ENCODE data around the gene PITX2. TPM values are rescaled to one million over a fixed set of nuclear protein-coding genes. Genes with fewer than 3 reads are reported as not detected.

The PITX2 gene
- total RNA-seq, 1 experiment from 2014 or later: not detected

- Histone ChIP-seq H2AFZ (ENCODE audit: low read length) (no peak overlapping the region), H3K4me1 (ENCODE audit: low read length) (no peaks in the 10 kb centered on the region), H3K9me3 (ENCODE audit: low read length) (no peaks in the 10 kb centered on the region), H3K9me2 (replicated peaks; ENCODE audit: insufficient read depth, low read length) (no peaks in the 10 kb centered on the region), H3K27me3 (ENCODE audit: low read length) (no peaks in the 10 kb centered on the region), H3K4me2 (ENCODE audit: low read depth, low read length, poor library complexity, severe bottlenecking) (no peak overlapping the region), H3K36me3 (ENCODE audit: insufficient read depth, low read length) (no peaks in the 10 kb centered on the region), H3K27ac (ENCODE audit: low read length) (no peak overlapping the region), H3K4me3 (ENCODE audit: low read length) (no peak overlapping the region), H4K20me1 (ENCODE audit: insufficient read depth, low read depth, low read length) (no peaks in the 10 kb centered on the region), H3K9ac (ENCODE audit: low read length) (no peak overlapping the region), H3K79me2 (ENCODE audit: low read length) (no peaks in the 10 kb centered on the region)
- no peak for DNase-seq
These were observed 15.3 kb upstream of the PITX2 start for GRCh38 chr4:110638089-110638746.

GRCh38 chr4:110637408-110638088, 14.7 kb upstream of the PITX2 start:
- Histone ChIP-seq H4K20me1 (ENCODE audit: insufficient read depth, low read depth, low read length) (no peaks in the 10 kb centered on the region), H3K27ac (ENCODE audit: low read length) (no peak overlapping the region), H2AFZ (ENCODE audit: low read length) (no peak overlapping the region), H3K4me1 (ENCODE audit: low read length) (no peaks in the 10 kb centered on the region), H3K9me2 (replicated peaks; ENCODE audit: insufficient read depth, low read length) (no peaks in the 10 kb centered on the region), H3K36me3 (ENCODE audit: insufficient read depth, low read length) (no peaks in the 10 kb centered on the region), H3K9ac (ENCODE audit: low read length) (no peak overlapping the region), H3K4me2 (ENCODE audit: low read depth, low read length, poor library complexity, severe bottlenecking) (no peak overlapping the region), H3K79me2 (ENCODE audit: low read length) (no peaks in the 10 kb centered on the region), H3K27me3 (ENCODE audit: low read length) (no peaks in the 10 kb centered on the region), H3K9me3 (ENCODE audit: low read length) (no peaks in the 10 kb centered on the region), H3K4me3 (ENCODE audit: low read length) (no peak overlapping the region)
- DNase-seq: no peak

- H3K36me3 ChIP-seq (ENCODE audit: insufficient read depth, low read length): no peaks in the 10 kb centered on the region
- no peak overlapping the region for H2AFZ ChIP-seq (ENCODE audit: low read length)
- no peaks in the 10 kb centered on the region for H3K9me2 ChIP-seq (replicated peaks; ENCODE audit: insufficient read depth, low read length)
- H3K27me3 ChIP-seq (ENCODE audit: low read length): no peaks in the 10 kb centered on the region
- H3K4me2 ChIP-seq (ENCODE audit: low read depth, low read length, poor library complexity, severe bottlenecking): no peak overlapping the region
- H3K9me3 ChIP-seq (ENCODE audit: low read length): no peaks in the 10 kb centered on the region
- no peaks in the 10 kb centered on the region for H4K20me1 ChIP-seq (ENCODE audit: insufficient read depth, low read depth, low read length)
- no peaks in the 10 kb centered on the region for H3K4me1 ChIP-seq (ENCODE audit: low read length)
- no peaks in the 10 kb centered on the region for H3K79me2 ChIP-seq (ENCODE audit: low read length)
- H3K9ac ChIP-seq (ENCODE audit: low read length): no peak overlapping the region
- no peak overlapping the region for H3K4me3 ChIP-seq (ENCODE audit: low read length)
- H3K27ac ChIP-seq (ENCODE audit: low read length): no peak overlapping the region
- DNase-seq: no peak
These were observed 14.0 kb upstream of the PITX2 start for GRCh38 chr4:110636680-110637407.

GRCh38 chr4:110636171-110636679, 13.3 kb upstream of the PITX2 start:
- H3K4me2 ChIP-seq (ENCODE audit: low read depth, low read length, poor library complexity, severe bottlenecking): no peak overlapping the region

GRCh38 chr4:110635163-110635865, 12.4 kb upstream of the PITX2 start:
- Histone ChIP-seq H3K9ac (ENCODE audit: low read length) (no peak overlapping the region), H3K4me2 (ENCODE audit: low read depth, low read length, poor library complexity, severe bottlenecking) (no peak overlapping the region), H3K4me3 (ENCODE audit: low read length) (no peak overlapping the region), H3K9me2 (replicated peaks; ENCODE audit: insufficient read depth, low read length) (no peaks in the 10 kb centered on the region), H3K4me1 (ENCODE audit: low read length) (no peaks in the 10 kb centered on the region), H3K9me3 (ENCODE audit: low read length) (no peaks in the 10 kb centered on the region), H3K36me3 (ENCODE audit: insufficient read depth, low read length) (no peaks in the 10 kb centered on the region), H2AFZ (ENCODE audit: low read length) (no peak overlapping the region), H3K27ac (ENCODE audit: low read length) (no peak overlapping the region), H3K27me3 (ENCODE audit: low read length) (no peaks in the 10 kb centered on the region), H3K79me2 (ENCODE audit: low read length) (no peaks in the 10 kb centered on the region), H4K20me1 (ENCODE audit: insufficient read depth, low read depth, low read length) (no peaks in the 10 kb centered on the region)
- no peak for DNase-seq

More at GRCh38 chr4:110636171-110636679, 13.3 kb upstream of the PITX2 start:
- H3K9ac ChIP-seq (ENCODE audit: low read length): no peak overlapping the region
- H3K27ac ChIP-seq (ENCODE audit: low read length): no peak overlapping the region
- H3K27me3 ChIP-seq (ENCODE audit: low read length): no peaks in the 10 kb centered on the region
- H3K9me2 ChIP-seq (replicated peaks; ENCODE audit: insufficient read depth, low read length): no peaks in the 10 kb centered on the region
- H2AFZ ChIP-seq (ENCODE audit: low read length): no peak overlapping the region
- no peaks in the 10 kb centered on the region for H3K36me3 ChIP-seq (ENCODE audit: insufficient read depth, low read length)
- H3K4me1 ChIP-seq (ENCODE audit: low read length): no peaks in the 10 kb centered on the region
- no peaks in the 10 kb centered on the region for H3K9me3 ChIP-seq (ENCODE audit: low read length)
- no peaks in the 10 kb centered on the region for H4K20me1 ChIP-seq (ENCODE audit: insufficient read depth, low read depth, low read length)
- H3K79me2 ChIP-seq (ENCODE audit: low read length): no peaks in the 10 kb centered on the region
- H3K4me3 ChIP-seq (ENCODE audit: low read length): no peak overlapping the region
- DNase-seq: no peak

GRCh38 chr4:110634350-110635162, 11.7 kb upstream of the PITX2 start:
- Histone ChIP-seq H3K36me3 (ENCODE audit: insufficient read depth, low read length) (no peaks in the 10 kb centered on the region), H3K9ac (ENCODE audit: low read length) (no peak overlapping the region), H3K9me2 (replicated peaks; ENCODE audit: insufficient read depth, low read length) (no peaks in the 10 kb centered on the region), H3K27me3 (ENCODE audit: low read length) (no peaks in the 10 kb centered on the region), H3K79me2 (ENCODE audit: low read length) (no peaks in the 10 kb centered on the region), H4K20me1 (ENCODE audit: insufficient read depth, low read depth, low read length) (no peaks in the 10 kb centered on the region), H3K4me2 (ENCODE audit: low read depth, low read length, poor library complexity, severe bottlenecking) (no peak overlapping the region), H3K27ac (ENCODE audit: low read length) (no peak overlapping the region), H2AFZ (ENCODE audit: low read length) (no peak overlapping the region), H3K4me3 (ENCODE audit: low read length) (no peak overlapping the region), H3K9me3 (ENCODE audit: low read length) (no peaks in the 10 kb centered on the region), H3K4me1 (ENCODE audit: low read length) (no peaks in the 10 kb centered on the region)
- DNase-seq: no peak

GRCh38 chr4:110633358-110634341, 10.8 kb upstream of the PITX2 start:
- Histone ChIP-seq H3K9ac (ENCODE audit: low read length) (no peak overlapping the region), H4K20me1 (ENCODE audit: insufficient read depth, low read depth, low read length) (no peaks in the 10 kb centered on the region), H3K4me2 (ENCODE audit: low read depth, low read length, poor library complexity, severe bottlenecking) (no peak overlapping the region), H3K79me2 (ENCODE audit: low read length) (no peaks in the 10 kb centered on the region), H3K27me3 (ENCODE audit: low read length) (no peaks in the 10 kb centered on the region), H3K9me3 (ENCODE audit: low read length) (no peaks in the 10 kb centered on the region), H2AFZ (ENCODE audit: low read length) (no peak overlapping the region), H3K27ac (ENCODE audit: low read length) (no peak overlapping the region), H3K9me2 (replicated peaks; ENCODE audit: insufficient read depth, low read length) (no peaks in the 10 kb centered on the region), H3K4me3 (ENCODE audit: low read length) (no peak overlapping the region), H3K4me1 (ENCODE audit: low read length) (no peaks in the 10 kb centered on the region), H3K36me3 (ENCODE audit: insufficient read depth, low read length) (no peaks in the 10 kb centered on the region)
- no peak for DNase-seq
